ENCODE data around the gene RTN1. TPM values are rescaled to one million over a fixed set of nuclear protein-coding genes. Genes with fewer than 3 reads are reported as not detected.
A peak's percentile ranks its signal among the peaks of the same experiment; 100 is the strongest.

The RTN1 gene
- under 1 TPM in 3 of 6 donors, not detected in 3; 0.09 to 0.77 (median 0.17) TPM for polyA plus RNA-seq (ENCODE audit: low read depth in 6 of 6)

- no peak for DNase-seq
- peak; percentile 14 to 32 for ATAC-seq (ENCODE audit: low read depth in 2 of 2)
- peaks cover 6 to 11% (median 7%) of the 10 kb centered on the region in 3 donors for H3K4me1 Mint-ChIP-seq
- H3K9me3 Mint-ChIP-seq: peaks cover 0 to 6% (median 3%) of the 10 kb centered on the region in 7 donors
- peak within 1 kb of the TSS in 1 of 6 donors; percentile 38 for H3K27ac Mint-ChIP-seq
- H3K36me3 Mint-ChIP-seq: no peaks in the 10 kb centered on the region
- peak within 1 kb of the TSS; percentile 68 to 90 (median 85) for H3K4me3 Mint-ChIP-seq
- peaks cover 48 to 52% (median 48%) of the 10 kb centered on the region in 3 donors for H3K27me3 Mint-ChIP-seq
These were observed at the start of gene RTN1 for GRCh38 chr14:59870277-59871165. RTN1 (minus strand) TSS chr14:59870776; CDS start chr14:59870630, 146 bp downstream.

GRCh38 chr14:59920378-59920683 is 49.8 kb upstream of the RTN1 start:
- H3K4me3 Mint-ChIP-seq: peak overlapping the region; percentile 17 to 82 (median 67)
- peaks cover 5 to 10% (median 6%) of the 10 kb centered on the region in 3 donors for H3K4me1 Mint-ChIP-seq
- H3K9me3 Mint-ChIP-seq: peaks cover 0 to 8% (median 5%) of the 10 kb centered on the region in 7 donors
- peaks cover 51 to 58% (median 56%) of the 10 kb centered on the region in 3 donors for H3K27me3 Mint-ChIP-seq
- ATAC-seq (ENCODE audit: low read depth in 2 of 2) (no peak), DNase-seq (no peak)
- H3K27ac Mint-ChIP-seq: peak overlapping the region in 1 of 6 donors; percentile 69
- H3K36me3 Mint-ChIP-seq: peaks cover 0 to 8% of the 10 kb centered on the region in 2 donors

GRCh38 chr14:59919570-59920377 is 49.2 kb upstream of the RTN1 start, which contains the start of gene LRRC9:
LRRC9 (plus strand) TSS chr14:59920144.
- peaks cover 0 to 8% of the 10 kb centered on the region in 2 donors for H3K36me3 Mint-ChIP-seq
- peaks cover 5 to 10% (median 6%) of the 10 kb centered on the region in 3 donors for H3K4me1 Mint-ChIP-seq
- DNase-seq (peak; percentile 4), ATAC-seq (ENCODE audit: low read depth in 2 of 2) (peak; percentile 56 to 61)
- peaks cover 48 to 58% (median 55%) of the 10 kb centered on the region in 3 donors for H3K27me3 Mint-ChIP-seq
- H3K9me3 Mint-ChIP-seq: peaks cover 0 to 12% (median 6%) of the 10 kb centered on the region in 7 donors
- peak within 1 kb of the TSS; percentile 75 to 93 (median 80) for H3K4me3 Mint-ChIP-seq
- H3K27ac Mint-ChIP-seq: peak within 1 kb of the TSS in 3 of 6 donors; percentile 69 to 71 (median 69)

DNA sequence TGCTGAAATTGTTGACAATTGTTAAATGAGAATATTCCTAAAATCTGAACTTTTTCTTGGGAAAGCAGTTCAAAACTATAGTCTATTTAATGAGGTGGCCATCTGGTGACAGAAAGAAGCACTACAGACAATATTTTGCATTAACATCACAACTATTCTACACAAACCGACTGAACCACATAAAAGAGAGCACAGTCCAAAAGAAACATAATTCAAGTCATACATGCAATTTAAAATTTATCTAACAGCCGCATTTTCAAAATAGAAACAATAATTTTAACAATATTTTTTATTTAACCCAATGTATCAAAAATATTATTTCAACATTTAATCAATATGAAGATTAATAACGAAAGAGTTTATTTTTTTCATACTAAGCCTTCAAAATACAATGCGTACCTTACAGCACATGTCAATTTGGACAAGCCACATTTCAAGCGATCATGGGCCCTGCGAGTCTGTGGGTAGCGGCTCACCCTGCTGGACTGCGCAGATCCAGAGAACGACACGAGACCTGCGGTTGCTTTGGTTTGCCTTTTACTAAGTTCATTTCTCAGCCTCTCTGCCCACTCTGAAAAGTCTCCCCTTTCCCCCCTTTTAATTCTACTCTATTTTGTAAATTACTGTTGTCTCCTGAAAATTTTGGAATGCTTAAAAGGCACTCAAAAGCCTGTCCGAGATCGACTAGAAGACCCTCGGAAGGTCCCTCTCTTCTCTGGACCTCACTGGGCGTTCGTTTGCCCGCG is 48.4 kb upstream of the RTN1 start:
- H3K4me3 Mint-ChIP-seq: peak overlapping the region; percentile 75 to 93 (median 80)
- DNase-seq (no peak), ATAC-seq (ENCODE audit: low read depth in 2 of 2) (peak; percentile 63 to 69)
- H3K27me3 Mint-ChIP-seq: peaks cover 48 to 51% (median 49%) of the 10 kb centered on the region in 3 donors
- peaks cover 5 to 10% (median 6%) of the 10 kb centered on the region in 3 donors for H3K4me1 Mint-ChIP-seq
- H3K27ac Mint-ChIP-seq: peak overlapping the region in 1 of 6 donors; percentile 69
- peaks cover 0 to 13% (median 6%) of the 10 kb centered on the region in 7 donors for H3K9me3 Mint-ChIP-seq
- H3K36me3 Mint-ChIP-seq: peaks cover 0 to 8% of the 10 kb centered on the region in 2 donors

GRCh38 chr14:59913187-59913586 is 42.6 kb upstream of the RTN1 start:
- H3K9me3 Mint-ChIP-seq: peaks cover 0 to 13% (median 4%) of the 10 kb centered on the region in 7 donors
- no peak for ATAC-seq (ENCODE audit: low read depth in 2 of 2)
- H3K4me1 Mint-ChIP-seq: no peaks in the 10 kb centered on the region
- H3K27me3 Mint-ChIP-seq: peaks cover 27 to 43% (median 37%) of the 10 kb centered on the region in 3 donors
- H3K36me3 Mint-ChIP-seq: peaks cover 0 to 8% of the 10 kb centered on the region in 2 donors
- DNase-seq: no peak
- no peak overlapping the region for H3K4me3 Mint-ChIP-seq
- H3K27ac Mint-ChIP-seq: no peak overlapping the region

DNA sequence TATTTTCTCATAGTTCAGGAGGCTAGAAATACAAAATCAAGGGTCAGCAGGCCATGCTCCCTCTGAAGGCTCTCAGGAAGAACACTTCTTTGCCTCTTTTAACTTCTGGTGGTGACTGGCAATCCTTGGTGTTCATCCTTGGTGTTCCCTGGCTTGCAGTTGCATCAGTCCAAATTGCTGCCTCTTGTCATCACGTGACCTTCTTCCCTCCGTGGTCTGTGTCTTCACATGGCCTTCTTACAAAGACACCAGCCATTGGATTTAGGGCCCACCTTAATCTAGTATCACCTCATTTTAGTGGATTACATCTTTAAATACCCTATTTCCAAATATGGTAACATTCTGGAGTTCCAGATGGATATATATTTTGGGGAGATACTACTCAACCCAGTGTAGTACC is 41.9 kb upstream of the RTN1 start:
- DNase-seq: no peak
- Mint-ChIP-seq H3K36me3 (peaks cover 0 to 8% of the 10 kb centered on the region in 2 donors), H3K9me3 (peaks cover 0 to 13% (median 4%) of the 10 kb centered on the region in 7 donors), H3K27ac (no peak overlapping the region), H3K27me3 (peaks cover 27 to 43% (median 39%) of the 10 kb centered on the region in 3 donors), H3K4me1 (no peaks in the 10 kb centered on the region), H3K4me3 (no peak overlapping the region)
- no peak for ATAC-seq (ENCODE audit: low read depth in 2 of 2)

GRCh38 chr14:59905188-59905587 is 34.6 kb upstream of the RTN1 start:
- no peaks in the 10 kb centered on the region for H3K4me1 Mint-ChIP-seq

DNA sequence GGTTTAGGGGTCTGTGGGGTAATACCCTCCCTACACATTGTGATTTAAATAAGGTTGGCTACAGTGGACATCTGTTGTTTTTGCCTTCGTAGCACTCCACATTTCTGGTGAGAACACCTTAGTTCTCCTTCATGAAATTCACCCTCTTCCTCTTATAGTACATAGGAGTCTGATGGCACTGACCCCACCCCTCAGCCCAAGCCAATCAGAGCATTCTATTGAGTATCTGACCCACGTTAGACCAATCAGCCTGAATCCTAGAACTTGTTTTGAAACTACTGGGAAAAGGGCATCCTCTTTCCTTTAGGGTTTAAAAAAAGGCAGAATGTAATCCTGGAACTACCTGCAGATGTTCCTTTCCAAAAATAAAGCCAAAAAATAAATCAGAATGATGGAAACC is 33.6 kb upstream of the RTN1 start:
- Mint-ChIP-seq H3K9me3 (peaks cover 0 to 6% (median 0%) of the 10 kb centered on the region in 7 donors), H3K27me3 (peaks cover 6 to 13% (median 12%) of the 10 kb centered on the region in 3 donors), H3K4me1 (no peaks in the 10 kb centered on the region), H3K36me3 (no peaks in the 10 kb centered on the region), H3K27ac (no peak overlapping the region), H3K4me3 (no peak overlapping the region)
- DNase-seq (no peak), ATAC-seq (ENCODE audit: low read depth in 2 of 2) (no peak)

More at GRCh38 chr14:59905188-59905587, 34.6 kb upstream of the RTN1 start:
- DNase-seq (no peak), ATAC-seq (ENCODE audit: low read depth in 2 of 2) (no peak)
- Mint-ChIP-seq H3K9me3 (peaks cover 0 to 6% (median 0%) of the 10 kb centered on the region in 7 donors), H3K27ac (no peak overlapping the region), H3K27me3 (peaks cover 5 to 14% (median 9%) of the 10 kb centered on the region in 3 donors), H3K36me3 (no peaks in the 10 kb centered on the region), H3K4me3 (no peak overlapping the region)

DNA sequence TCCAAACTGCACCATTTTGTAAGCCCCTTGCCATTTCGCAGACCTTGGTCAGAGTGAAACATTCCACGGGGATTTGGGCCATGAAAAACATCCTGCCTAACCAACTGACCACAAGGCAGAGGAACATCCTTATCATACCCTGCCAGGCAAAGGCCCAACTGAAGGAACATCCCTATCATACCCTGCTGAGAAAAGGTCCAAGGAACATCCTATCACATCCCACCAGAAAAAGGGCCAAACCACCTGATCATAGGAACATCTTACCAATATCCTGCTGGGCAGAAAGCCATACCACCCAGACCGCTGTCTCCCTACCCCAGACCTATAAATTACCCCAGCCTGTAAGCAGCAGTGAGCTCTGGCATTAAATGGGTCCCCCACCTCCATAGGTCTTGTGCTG is 30.0 kb upstream of the RTN1 start:
- H3K9me3 Mint-ChIP-seq: peaks cover 0 to 6% (median 0%) of the 10 kb centered on the region in 7 donors
- H3K27ac Mint-ChIP-seq: no peak overlapping the region
- no peaks in the 10 kb centered on the region for H3K4me1 Mint-ChIP-seq
- H3K36me3 Mint-ChIP-seq: no peaks in the 10 kb centered on the region
- H3K27me3 Mint-ChIP-seq: peaks cover 12 to 15% (median 14%) of the 10 kb centered on the region in 3 donors
- no peak overlapping the region for H3K4me3 Mint-ChIP-seq
- DNase-seq (no peak), ATAC-seq (ENCODE audit: low read depth in 2 of 2) (no peak)

DNA sequence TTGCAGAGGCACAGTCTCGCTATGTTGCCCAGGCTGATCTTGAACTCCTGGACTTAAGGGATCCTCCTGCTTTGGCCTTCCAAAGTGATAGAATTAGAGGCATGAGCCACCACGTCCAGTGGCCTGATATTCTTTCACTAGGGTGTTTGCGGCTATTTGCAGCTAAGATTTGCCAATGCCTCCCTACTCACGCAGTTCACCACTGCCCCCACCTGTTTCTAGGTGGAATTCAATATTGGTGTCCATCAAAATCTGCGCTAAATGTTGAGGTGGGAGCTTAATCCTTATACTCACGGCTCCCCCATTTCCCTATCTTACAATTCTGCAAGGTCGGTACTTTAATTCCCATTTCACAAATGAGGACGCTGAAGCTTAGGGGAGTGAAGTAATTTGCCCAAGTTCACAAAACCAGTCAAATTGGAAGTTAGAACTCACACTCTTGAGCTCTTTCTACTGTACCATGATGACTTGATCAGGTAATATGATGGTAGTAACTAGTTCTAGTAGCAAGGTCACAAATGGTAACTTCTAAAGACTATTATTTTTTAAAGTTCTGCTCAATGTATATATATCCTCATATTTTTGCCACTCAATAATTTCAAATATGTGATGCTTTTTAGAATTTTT is 27.3 kb upstream of the RTN1 start:
- no peak overlapping the region for H3K27ac Mint-ChIP-seq
- no peak overlapping the region for H3K4me3 Mint-ChIP-seq
- DNase-seq (no peak), ATAC-seq (ENCODE audit: low read depth in 2 of 2) (no peak)
- no peaks in the 10 kb centered on the region for H3K36me3 Mint-ChIP-seq
- H3K4me1 Mint-ChIP-seq: no peaks in the 10 kb centered on the region
- H3K27me3 Mint-ChIP-seq: peaks cover 21 to 22% (median 21%) of the 10 kb centered on the region in 3 donors
- H3K9me3 Mint-ChIP-seq: peaks cover 0 to 6% (median 2%) of the 10 kb centered on the region in 7 donors

GRCh38 chr14:59895721-59896120 is 25.1 kb upstream of the RTN1 start:
- no peak overlapping the region for H3K4me3 Mint-ChIP-seq
- no peaks in the 10 kb centered on the region for H3K36me3 Mint-ChIP-seq

DNA sequence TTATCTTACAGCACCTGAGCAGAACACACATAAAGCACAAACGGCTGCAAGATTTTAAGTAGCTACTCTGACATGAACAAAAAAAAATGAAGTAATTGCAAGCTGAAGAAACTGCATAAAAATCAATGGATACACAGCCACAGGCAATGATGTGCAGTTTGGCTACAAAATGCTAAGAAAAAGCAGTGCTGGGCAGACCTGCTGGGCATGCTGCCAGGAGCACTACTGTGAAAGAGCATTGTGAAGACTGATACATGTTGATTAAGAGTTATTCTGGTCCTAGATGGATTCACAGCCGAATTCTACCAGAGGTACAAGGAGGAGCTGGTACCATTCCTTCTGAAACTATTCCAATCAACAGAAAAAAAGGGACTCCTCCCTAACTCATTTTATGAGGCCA is 20.1 kb upstream of the RTN1 start:
- no peak overlapping the region for H3K27ac Mint-ChIP-seq
- H3K27me3 Mint-ChIP-seq: peaks cover 30 to 31% (median 31%) of the 10 kb centered on the region in 3 donors
- DNase-seq (no peak), ATAC-seq (ENCODE audit: low read depth in 2 of 2) (no peak)
- H3K9me3 Mint-ChIP-seq: peaks cover 0 to 4% (median 0%) of the 10 kb centered on the region in 7 donors
- no peak overlapping the region for H3K4me3 Mint-ChIP-seq
- no peaks in the 10 kb centered on the region for H3K36me3 Mint-ChIP-seq
- H3K4me1 Mint-ChIP-seq: no peaks in the 10 kb centered on the region

More at GRCh38 chr14:59895721-59896120, 25.1 kb upstream of the RTN1 start:
- peaks cover 0 to 3% (median 0%) of the 10 kb centered on the region in 7 donors for H3K9me3 Mint-ChIP-seq
- DNase-seq (no peak), ATAC-seq (ENCODE audit: low read depth in 2 of 2) (no peak)
- H3K4me1 Mint-ChIP-seq: no peaks in the 10 kb centered on the region
- H3K27ac Mint-ChIP-seq: no peak overlapping the region
- H3K27me3 Mint-ChIP-seq: peaks cover 17 to 22% (median 21%) of the 10 kb centered on the region in 3 donors
